ENCODE data around the gene CCDC126. TPM values are rescaled to one million over a fixed set of nuclear protein-coding genes. Genes with fewer than 3 reads are reported as not detected.

CCDC126 gene
- total RNA-seq, 1 donor from 2014 or later: 9.9 TPM

- no peak for TF ChIP-seq CTCF (conservative IDR thresholded peaks at IDR 0.05; ENCODE audit: low read depth, low read length)
- no peak for DNase-seq (ENCODE audit: low read depth)
- H3K4me3 ChIP-seq (ENCODE audit: low read depth, low read length): no peak overlapping the region
These were observed 7.1 kb downstream of the CCDC126 start for GRCh38 chr7:23604296-23604640.

GRCh38 chr7:23607130-23607529 is 9.9 kb downstream of the CCDC126 start:
- no peak for TF ChIP-seq CTCF (conservative IDR thresholded peaks at IDR 0.05; ENCODE audit: low read depth, low read length)

GRCh38 chr7:23607866-23608265 is 10.7 kb downstream of the CCDC126 start:
- no peak for TF ChIP-seq CTCF (conservative IDR thresholded peaks at IDR 0.05; ENCODE audit: low read depth, low read length)
- DNase-seq (ENCODE audit: low read depth): no peak
- H3K4me3 ChIP-seq (ENCODE audit: low read depth, low read length): no peak overlapping the region

More at GRCh38 chr7:23607130-23607529, 9.9 kb downstream of the CCDC126 start:
- no peak for DNase-seq (ENCODE audit: low read depth)
- no peak overlapping the region for H3K4me3 ChIP-seq (ENCODE audit: low read depth, low read length)

- no peak for DNase-seq (ENCODE audit: low read depth)
- H3K4me3 ChIP-seq (ENCODE audit: low read depth, low read length): no peak overlapping the region
- TF ChIP-seq CTCF (conservative IDR thresholded peaks at IDR 0.05; ENCODE audit: low read depth, low read length): no peak
These were observed 18.1 kb downstream of the CCDC126 start for GRCh38 chr7:23615331-23615730.

GRCh38 chr7:23616593-23616992 is 19.4 kb downstream of the CCDC126 start:
- no peak for TF ChIP-seq CTCF (conservative IDR thresholded peaks at IDR 0.05; ENCODE audit: low read depth, low read length)
- no peak overlapping the region for H3K4me3 ChIP-seq (ENCODE audit: low read depth, low read length)
- DNase-seq (ENCODE audit: low read depth): no peak

- TF ChIP-seq CTCF (conservative IDR thresholded peaks at IDR 0.05; ENCODE audit: low read depth, low read length): no peak
- no peak for DNase-seq (ENCODE audit: low read depth)
- no peak overlapping the region for H3K4me3 ChIP-seq (ENCODE audit: low read depth, low read length)
These were observed 20.3 kb downstream of the CCDC126 start for GRCh38 chr7:23617482-23617881.

- DNase-seq (ENCODE audit: low read depth): no peak
- TF ChIP-seq CTCF (conservative IDR thresholded peaks at IDR 0.05; ENCODE audit: low read depth, low read length): no peak
- H3K4me3 ChIP-seq (ENCODE audit: low read depth, low read length): no peak overlapping the region
These were observed 21.1 kb downstream of the CCDC126 start for GRCh38 chr7:23618241-23618640.

Measured in epithelial cell of proximal tubule (primary cell).